Measurements from ENCODE around the gene COL2A1.

Gene COL2A1

GRCh38 chr12:47970843-47971242 is 33.4 kb downstream of the COL2A1 start:
- DNase-seq (ENCODE audit: low read depth): no peak
- TF ChIP-seq CTCF (conservative IDR thresholded peaks at IDR 0.05; ENCODE audit: low read length): no peak
- no peak overlapping the region for H3K4me3 ChIP-seq (ENCODE audit: low read length)

- H3K4me3 ChIP-seq (ENCODE audit: low read length): no peak overlapping the region
- TF ChIP-seq CTCF (conservative IDR thresholded peaks at IDR 0.05; ENCODE audit: low read length): no peak
- DNase-seq (ENCODE audit: low read depth): no peak
These were observed 34.4 kb downstream of the COL2A1 start for GRCh38 chr12:47969845-47970244.

GRCh38 chr12:47967461-47968321 is 36.6 kb downstream of the COL2A1 start:
- DNase-seq (ENCODE audit: low read depth): peak; percentile 94
- H3K4me3 ChIP-seq (ENCODE audit: low read length): no peak overlapping the region
- no peak for TF ChIP-seq CTCF (conservative IDR thresholded peaks at IDR 0.05; ENCODE audit: low read length)

GRCh38 chr12:47965581-47965980 is 38.7 kb downstream of the COL2A1 start:
- no peak for DNase-seq (ENCODE audit: low read depth)
- no peak for TF ChIP-seq CTCF (conservative IDR thresholded peaks at IDR 0.05; ENCODE audit: low read length)
- no peak overlapping the region for H3K4me3 ChIP-seq (ENCODE audit: low read length)

- no peak for DNase-seq (ENCODE audit: low read depth)
- no peak for TF ChIP-seq CTCF (conservative IDR thresholded peaks at IDR 0.05; ENCODE audit: low read length)
- peak overlapping the region; percentile 96 for H3K4me3 ChIP-seq (ENCODE audit: low read length)
These were observed 40.1 kb downstream of the COL2A1 start for GRCh38 chr12:47964106-47964728.

GRCh38 chr12:47963340-47964040 is 40.8 kb downstream of the COL2A1 start, which contains the start of gene TMEM106C:
TSS of gene TMEM106C (plus strand) at chr12:47963596. CDS start at chr12:47964237, 641 bp downstream.
- peak within 1 kb of the TSS; percentile 96 for H3K4me3 ChIP-seq (ENCODE audit: low read length)
- peak; percentile 86 for TF ChIP-seq CTCF (conservative IDR thresholded peaks at IDR 0.05; ENCODE audit: low read length)
- DNase-seq (ENCODE audit: low read depth): peak; percentile 82

All from AG10803 (cell line).